Esophagus (tissue), 2 donors: ENCODE measurements around the gene TBC1D8B. TPM values are rescaled to one million over a fixed set of nuclear protein-coding genes. Genes with fewer than 3 reads are reported as not detected.

Source experiments
- H3K27ac ChIP-seq, 2 donors: one replicate each; pipeline ENCODE4 v1.5.1; 2013; ENCODE audit warnings: low read depth in 2 of 2, mild to moderate bottlenecking in 2 of 2, inconsistent platforms in 1 of 2, low read length in 1 of 2, moderate library complexity in 1 of 2
- H3K27me3 ChIP-seq, 2 donors: one replicate each; pipeline ENCODE4 v1.6.1; 2013; ENCODE audit warnings: low read length in 2 of 2, control low read depth in 1 of 2, mild to moderate bottlenecking in 1 of 2; ENCODE audit not compliant: insufficient read depth in 2 of 2, control insufficient read depth in 1 of 2
- H3K36me3 ChIP-seq, 2 donors: one replicate each; pipeline ENCODE4 v1.6.1; 2013; ENCODE audit warnings: low read length in 1 of 2; ENCODE audit not compliant: control insufficient read depth in 2 of 2, insufficient read depth in 2 of 2
- H3K4me1 ChIP-seq, 2 donors: one replicate each; pipeline ENCODE4 v1.6.1; 2013; ENCODE audit warnings: low read length in 1 of 2; ENCODE audit not compliant: control insufficient read depth in 2 of 2, insufficient read depth in 2 of 2
- H3K4me3 ChIP-seq, 2 donors: one replicate each; pipeline ENCODE4 v1.5.1; 2013; ENCODE audit warnings: low read length in 2 of 2, mild to moderate bottlenecking in 2 of 2, low read depth in 1 of 2, moderate library complexity in 1 of 2
- H3K9me3 ChIP-seq, 2 donors: one replicate each; pipeline ENCODE4 v1.6.1; 2013; ENCODE audit warnings: mild to moderate bottlenecking in 2 of 2, low read depth in 1 of 2, low read length in 1 of 2, moderate library complexity in 1 of 2; ENCODE audit not compliant: control insufficient read depth in 2 of 2, insufficient read depth in 1 of 2
- WGBS, 2 donors: extraction: QIAGEN DNeasy Blood & Tissue Kit; methylation state at CpG; one replicate each; pipeline ENCODE4 v1.1.7; 2013; 5-methylcytosine and 5-hydroxymethylcytosine counted together
- polyA plus RNA-seq, 2 donors: library from polyadenylated mRNA; stranded (reverse); fragments of 200-250 nt; gene quantifications; one replicate each; pipeline ENCODE4 v1.2.3, GENCODE V29; 2013
- donor health status: healthy with polysubstance abuse.
- donor health status: Bipolar disorder and iron deficiency.

The TBC1D8B gene
- polyA plus RNA-seq, 2 donors: 0.93 to 1.6 TPM

- Histone ChIP-seq H3K4me1 (no peaks in the 10 kb centered on the region), H3K9me3 (no peaks in the 10 kb centered on the region), H3K4me3 (no peak overlapping the region), H3K27me3 (peaks cover 0 to 13% of the 10 kb centered on the region in 2 donors), H3K27ac (no peak overlapping the region), H3K36me3 (no peaks in the 10 kb centered on the region)
- 77 to 82% methylated on average over 5 of the region's 5 CpGs for WGBS, 2 donors
Measured at GRCh38 chrX:106903856-106904528, 101.5 kb downstream of the TBC1D8B start.

GRCh38 chrX:106905064-106905708, 102.7 kb downstream of the TBC1D8B start:
- H3K9me3 ChIP-seq: no peaks in the 10 kb centered on the region
- peaks cover 0 to 10% of the 10 kb centered on the region in 2 donors for H3K27me3 ChIP-seq
- no peak overlapping the region for H3K4me3 ChIP-seq
- no peaks in the 10 kb centered on the region for H3K36me3 ChIP-seq
- WGBS, 2 donors: 55 to 66% methylated on average over 5 of the region's 5 CpGs
- no peak overlapping the region for H3K27ac ChIP-seq
- H3K4me1 ChIP-seq: no peaks in the 10 kb centered on the region

GRCh38 chrX:106906361-106906760, 103.9 kb downstream of the TBC1D8B start:
- 53 to 58% methylated on average over 6 of the region's 6 CpGs for WGBS, 2 donors
- H3K4me3 ChIP-seq: no peak overlapping the region
- no peaks in the 10 kb centered on the region for H3K4me1 ChIP-seq
- no peaks in the 10 kb centered on the region for H3K27me3 ChIP-seq
- no peaks in the 10 kb centered on the region for H3K36me3 ChIP-seq
- no peaks in the 10 kb centered on the region for H3K9me3 ChIP-seq
- no peak overlapping the region for H3K27ac ChIP-seq

DNA sequence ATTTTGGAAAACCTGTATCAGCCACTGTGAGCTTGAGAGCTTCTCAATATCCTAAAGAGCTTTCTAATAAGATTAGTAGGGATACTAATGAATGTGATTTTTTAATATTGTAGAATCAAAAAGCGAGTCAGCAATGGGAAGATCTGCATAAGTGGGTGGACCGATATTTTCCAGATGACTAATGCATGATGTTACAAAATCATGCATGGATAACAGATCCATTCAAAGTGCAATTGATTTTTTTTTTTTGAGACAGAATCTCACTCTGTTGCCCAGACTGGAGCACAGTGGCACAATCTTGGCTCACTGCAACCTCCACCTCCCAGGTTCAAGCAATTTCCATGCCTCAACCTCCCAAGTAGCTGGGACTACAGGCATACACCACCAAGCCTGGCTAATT, 110.4 kb downstream of the TBC1D8B start:
- H3K4me1 ChIP-seq: no peaks in the 10 kb centered on the region
- no peaks in the 10 kb centered on the region for H3K36me3 ChIP-seq
- no peak overlapping the region for H3K4me3 ChIP-seq
- H3K9me3 ChIP-seq: no peaks in the 10 kb centered on the region
- no peak overlapping the region for H3K27ac ChIP-seq
- WGBS, 2 donors: 31 to 59% methylated on average over 2 of the region's 2 CpGs
- peaks cover 0 to 13% of the 10 kb centered on the region in 2 donors for H3K27me3 ChIP-seq

- Histone ChIP-seq H3K27ac (no peak overlapping the region), H3K36me3 (no peaks in the 10 kb centered on the region), H3K9me3 (no peaks in the 10 kb centered on the region), H3K4me3 (no peak overlapping the region), H3K4me1 (peaks cover 0 to 3% of the 10 kb centered on the region in 2 donors), H3K27me3 (peaks cover 0 to 17% of the 10 kb centered on the region in 2 donors)
- WGBS, 2 donors: 27 to 42% methylated on average over 6 of the region's 6 CpGs
Measured at GRCh38 chrX:106917830-106918500, 115.5 kb downstream of the TBC1D8B start.

DNA sequence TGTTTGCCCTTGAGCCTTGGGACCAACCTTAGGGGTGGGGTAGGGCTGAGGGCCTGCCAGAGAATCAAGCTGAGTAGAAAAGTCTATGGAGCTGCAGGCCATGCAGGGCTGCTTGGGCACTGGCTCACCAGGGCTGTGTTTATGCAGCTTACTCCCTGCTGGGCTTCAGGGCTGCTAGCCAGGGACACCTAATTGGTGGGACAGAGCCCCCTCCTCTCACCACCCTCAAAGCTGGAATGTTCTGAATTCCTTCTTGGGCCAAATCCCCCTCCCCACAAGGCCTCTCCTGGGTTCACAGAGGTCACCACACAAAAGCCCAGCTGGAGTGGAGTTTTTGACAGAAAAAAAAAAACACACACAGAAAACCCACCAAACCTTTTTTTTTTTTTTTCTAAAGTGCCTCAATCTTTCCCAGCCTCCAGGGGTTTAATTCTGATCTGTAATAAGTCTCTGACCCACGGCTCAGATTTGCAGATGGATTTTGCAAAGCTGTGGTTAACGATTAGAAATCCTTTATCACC, 117.5 kb downstream of the TBC1D8B start, which contains the start of gene CLDN2:
Gene CLDN2 (plus strand): TSS at position 471 of the 521 bp plus-strand sequence. CDS start 7,827 bp downstream, outside the sequence.
- 52 to 54% methylated on average over 2 of the region's 2 CpGs for WGBS, 2 donors
- Histone ChIP-seq H3K9me3 (no peaks in the 10 kb centered on the region), H3K27me3 (peaks cover 0 to 14% of the 10 kb centered on the region in 2 donors), H3K4me1 (peaks cover 0 to 3% of the 10 kb centered on the region in 2 donors), H3K4me3 (no peak within 1 kb of the TSS), H3K27ac (no peak within 1 kb of the TSS), H3K36me3 (no peaks in the 10 kb centered on the region)

DNA sequence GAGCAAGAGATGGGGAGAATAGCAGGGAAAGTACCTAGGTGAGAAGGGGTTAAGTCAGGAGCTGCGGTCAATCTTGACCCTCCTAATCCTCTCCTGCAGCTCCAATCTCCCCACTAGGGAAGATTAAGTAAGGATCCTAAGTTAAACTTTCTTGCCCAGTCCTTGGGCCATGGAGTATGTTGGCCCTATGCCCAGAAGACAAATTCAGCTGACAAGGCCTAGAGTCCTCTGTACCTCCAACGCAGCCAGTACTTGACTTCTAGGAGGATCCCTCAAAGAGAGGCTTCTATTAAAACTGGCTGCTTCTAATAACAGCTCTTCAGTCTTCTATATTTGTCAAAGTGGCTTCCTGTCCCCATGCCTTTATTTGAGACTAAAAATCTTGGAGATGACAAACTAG, 119.2 kb downstream of the TBC1D8B start:
- H3K27me3 ChIP-seq: peaks cover 0 to 9% of the 10 kb centered on the region in 2 donors
- H3K27ac ChIP-seq: no peak overlapping the region
- peaks cover 0 to 3% of the 10 kb centered on the region in 2 donors for H3K4me1 ChIP-seq
- WGBS, 2 donors: 66 to 69% methylated on average over 2 of the region's 2 CpGs
- H3K9me3 ChIP-seq: no peaks in the 10 kb centered on the region
- H3K36me3 ChIP-seq: no peaks in the 10 kb centered on the region
- no peak overlapping the region for H3K4me3 ChIP-seq

Other genes starting within 250 kb of the TBC1D8B start
- gene RADX, start 190.7 kb upstream of the TBC1D8B start, polyA plus RNA-seq: 1 to 10 TPM; 1.1 to 2.0 TPM
- 1 to 10 TPM; 2.6 to 3.3 TPM for gene RNF128, start 76.0 kb upstream of the TBC1D8B start, polyA plus RNA-seq
- not detected for gene RIPPLY1, start 100.7 kb downstream of the TBC1D8B start, polyA plus RNA-seq
- gene CLDN2, start 117.7 kb downstream of the TBC1D8B start, polyA plus RNA-seq: not detected
- gene MORC4, start 197.5 kb downstream of the TBC1D8B start, polyA plus RNA-seq: 1 to 10 TPM; 4.4 to 8.0 TPM